ENCODE measurements around the gene QSER1.
"Not testable (repeated sequence)": the region's sequence is repeated elsewhere in the genome, so short reads cannot be mapped to it uniquely, and the experiment has no call there.

Gene QSER1

DNA sequence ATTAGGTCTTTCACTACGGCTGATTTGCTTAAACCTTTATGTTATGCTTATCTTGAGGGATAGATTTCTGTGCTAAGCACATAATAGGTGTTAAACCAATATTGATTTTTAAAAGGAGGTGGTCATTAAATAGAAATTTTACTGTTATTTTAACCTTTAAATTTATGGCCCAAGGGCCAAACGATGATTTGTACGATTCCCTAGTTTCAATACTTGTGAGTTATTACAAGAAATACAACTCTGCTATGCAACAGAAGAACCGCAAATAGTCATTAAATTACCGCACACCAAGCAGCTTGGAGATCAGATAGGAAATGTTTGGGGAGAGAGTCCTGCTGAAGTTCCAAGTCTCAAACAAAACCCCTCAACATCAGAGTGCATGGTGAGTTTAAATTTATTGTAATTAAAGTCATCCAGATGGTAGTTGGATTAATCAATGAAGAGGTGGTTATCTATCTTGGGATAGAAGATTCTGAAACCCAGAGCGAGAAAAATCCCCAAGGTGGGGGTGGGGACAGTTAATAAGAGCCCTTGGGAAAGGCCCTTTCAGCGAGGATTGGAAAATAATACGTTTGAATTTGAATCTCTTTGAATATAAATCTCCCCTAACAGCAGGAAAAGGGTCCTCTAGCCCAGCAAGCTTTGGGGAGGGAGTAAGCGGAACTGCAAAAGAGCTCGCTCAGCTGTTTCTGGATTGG, 805 bp upstream of the QSER1 start:
- DNase-seq, result no peak

DNA sequence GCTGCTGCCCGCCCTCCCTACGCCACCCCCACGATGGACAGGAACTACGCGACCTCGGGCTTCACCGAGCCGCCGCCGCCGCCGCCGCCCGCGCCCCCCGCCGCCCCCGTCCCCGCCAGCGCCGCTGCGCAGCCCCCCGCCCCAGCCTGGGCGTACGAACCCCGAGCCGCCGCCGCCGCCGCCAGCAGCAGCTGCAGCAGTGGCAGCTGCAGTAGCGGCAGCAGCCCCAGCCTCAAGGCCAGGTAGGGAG, 407 bp downstream of the QSER1 start:
- no peak for DNase-seq

DNA sequence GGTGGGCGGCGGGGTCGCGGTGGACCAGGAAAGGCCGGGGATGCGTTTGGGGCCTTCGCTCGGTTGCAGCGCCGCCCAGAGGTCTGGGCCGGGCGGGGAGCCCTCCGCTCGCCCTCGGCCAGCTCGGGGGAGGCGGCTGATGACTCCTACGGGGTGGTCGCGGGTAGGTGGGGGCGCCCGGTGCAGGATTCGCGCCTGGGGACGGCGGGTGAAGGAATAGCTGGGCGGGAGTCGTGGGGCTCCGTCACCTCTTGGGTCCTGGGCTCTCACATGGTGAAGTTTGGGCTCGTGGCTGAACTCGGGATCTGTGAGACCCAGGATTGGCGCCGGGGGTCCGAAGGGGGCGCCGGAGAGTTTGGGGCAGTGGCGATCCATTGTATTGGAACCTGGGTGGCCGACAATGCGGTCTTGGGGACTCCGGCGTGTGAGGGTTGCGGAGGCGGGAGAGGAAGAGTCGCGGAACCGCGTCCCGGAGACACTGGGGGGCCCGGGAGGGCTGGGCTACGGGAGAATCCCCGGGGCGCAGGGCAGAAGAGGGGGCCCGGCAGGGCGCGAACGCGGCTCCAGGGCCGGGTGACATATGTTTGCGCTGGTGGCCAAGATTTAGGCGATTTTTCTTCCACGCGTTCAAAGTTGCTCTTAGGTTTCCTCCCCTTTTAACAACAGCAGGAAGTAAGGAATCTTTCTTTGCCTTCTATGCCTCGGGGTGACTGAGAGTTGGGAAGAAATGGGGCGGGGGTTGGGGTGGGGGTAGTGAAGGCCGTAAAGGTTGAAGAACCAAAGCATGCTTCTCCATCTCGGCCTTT, 935 bp downstream of the QSER1 start:
- DNase-seq, result peak; percentile 38

- DNase-seq, result no peak
Observed at GRCh38 chr11:32894149-32894827, 1.7 kb downstream of the QSER1 start.

- DNase-seq, result no peak
Observed at GRCh38 chr11:32894921-32895320, 2.3 kb downstream of the QSER1 start.

DNA sequence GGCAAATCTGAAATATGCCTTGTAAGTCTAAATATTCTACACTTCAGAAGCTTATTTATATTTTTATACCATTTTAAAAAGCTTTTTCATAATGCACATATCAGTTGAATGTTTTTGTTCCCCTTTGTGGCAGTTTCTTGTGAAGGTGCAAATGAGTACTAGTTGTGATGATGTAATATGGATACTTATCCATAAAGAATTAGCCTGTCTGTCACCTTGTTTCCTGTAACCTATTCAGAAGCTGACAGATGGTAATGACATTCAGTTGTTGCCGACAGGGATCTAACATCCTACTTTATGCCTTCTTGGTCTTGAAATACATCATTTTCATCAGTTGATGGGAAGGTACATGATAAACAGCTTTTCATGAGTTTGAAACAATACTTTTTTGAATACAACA, 2.9 kb downstream of the QSER1 start:
- no peak for DNase-seq

- DNase-seq, result no peak
Observed at GRCh38 chr11:32897103-32897502, 4.5 kb downstream of the QSER1 start.

DNA sequence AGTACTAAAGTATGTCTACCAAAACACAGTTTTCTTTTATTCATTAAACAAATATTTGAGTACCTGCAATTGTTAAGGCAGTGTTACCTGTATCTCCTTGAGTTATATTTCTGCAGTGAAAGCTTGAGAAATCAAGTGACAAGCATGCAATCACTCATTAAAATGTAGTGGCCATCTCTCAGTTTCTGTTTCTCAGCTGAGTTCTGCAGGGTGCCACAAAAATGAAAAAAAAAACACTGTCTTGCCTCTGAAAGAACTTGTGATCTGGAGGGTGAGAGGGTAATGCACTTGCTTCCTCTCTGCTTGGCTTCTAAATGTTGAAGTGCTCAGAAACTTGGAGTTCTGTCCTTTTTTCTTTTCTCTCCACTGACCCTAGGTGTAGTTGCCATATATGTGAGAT, 6.8 kb downstream of the QSER1 start:
- DNase-seq, result no peak

- DNase-seq, result no peak
Observed at GRCh38 chr11:32902089-32902665, 9.6 kb downstream of the QSER1 start.

DNA sequence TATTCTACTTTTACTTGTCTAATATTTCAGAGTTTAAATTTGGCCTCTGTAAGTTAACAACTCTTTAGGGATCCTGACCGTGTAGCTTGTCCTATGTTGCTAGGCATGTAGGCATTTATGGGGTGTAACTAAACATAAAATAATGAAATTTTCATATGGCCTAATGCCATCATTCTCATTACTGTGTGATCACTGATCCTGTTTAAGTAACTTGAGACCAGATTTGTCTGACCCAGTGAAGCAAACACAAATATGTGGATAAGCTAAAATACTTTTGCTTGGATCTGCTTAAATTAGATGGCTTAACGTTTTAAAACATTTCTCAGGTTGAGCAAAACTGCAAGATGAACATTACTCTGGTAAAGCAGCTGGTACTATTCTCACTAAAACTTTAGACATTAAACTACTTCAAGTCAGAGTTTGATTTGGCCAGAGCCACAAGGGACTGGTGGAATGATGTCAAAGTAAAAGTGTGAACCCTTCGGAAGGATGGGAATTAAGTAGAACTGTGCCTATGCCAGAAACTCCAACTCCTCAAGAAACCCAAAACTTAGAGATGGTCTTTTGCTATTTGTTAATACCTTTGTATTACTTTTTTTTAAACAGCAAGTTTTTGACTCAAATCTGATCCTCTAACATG, 12.5 kb downstream of the QSER1 start:
- no peak for DNase-seq

DNA sequence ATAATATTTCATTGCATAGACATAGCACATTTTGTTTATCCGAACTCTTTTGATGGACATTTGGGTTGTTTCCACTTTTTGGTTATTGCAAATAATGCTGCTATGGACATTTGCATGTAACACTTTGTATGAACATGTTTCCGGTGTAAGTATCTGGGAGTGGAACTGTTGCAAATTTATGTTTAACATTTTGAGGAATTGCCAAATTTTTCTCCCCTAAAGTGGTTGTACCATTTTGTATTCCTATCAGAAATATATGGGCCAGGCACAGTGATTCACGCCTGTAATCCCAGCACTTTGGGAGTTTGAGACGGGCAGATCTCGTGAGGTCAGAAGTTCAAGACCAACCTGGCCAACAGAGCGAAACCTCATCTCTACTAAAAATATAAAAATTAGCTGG, 16.0 kb downstream of the QSER1 start:
- DNase-seq, result no peak

DNA sequence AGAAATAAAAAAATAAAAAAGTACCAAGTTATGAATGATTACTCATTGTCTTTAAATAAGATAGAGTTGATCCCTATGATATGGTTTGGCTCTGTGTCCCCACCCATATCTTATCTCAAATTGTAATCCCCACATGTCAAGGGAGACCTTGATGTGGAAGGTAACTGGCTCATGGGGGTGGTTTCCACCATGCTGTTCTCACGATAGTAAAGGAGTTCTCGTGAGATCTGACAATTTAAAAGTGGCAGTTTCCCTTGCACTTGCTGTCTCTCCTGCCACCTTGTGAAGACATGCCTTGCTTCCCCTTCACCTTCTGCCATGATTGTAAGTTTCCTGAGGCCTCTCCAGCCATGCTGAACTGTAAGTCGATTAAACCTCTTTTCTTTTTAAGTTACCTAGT, 18.8 kb downstream of the QSER1 start:
- no peak for DNase-seq

- DNase-seq, result no peak
Observed at GRCh38 chr11:32913445-32913844, 20.8 kb downstream of the QSER1 start.

DNA sequence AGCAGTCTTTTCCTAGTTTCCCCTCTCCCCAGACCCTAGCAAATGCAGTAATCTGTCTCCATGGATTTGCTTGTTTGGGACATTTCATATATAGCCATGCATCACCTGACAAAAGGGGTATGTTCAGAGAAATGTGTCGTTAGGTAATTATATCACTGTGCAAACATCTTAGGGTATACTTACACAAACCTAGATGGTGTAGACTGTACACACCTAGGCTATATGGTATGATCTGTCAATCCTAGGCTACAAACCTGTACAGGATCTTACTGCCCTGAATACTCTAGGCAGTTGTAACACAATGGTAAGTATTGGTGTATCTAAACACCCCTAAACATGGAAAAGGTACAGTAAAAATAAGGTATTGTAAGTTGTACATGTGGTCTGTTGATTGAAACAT, 23.8 kb downstream of the QSER1 start:
- DNase-seq, result no peak

DNA sequence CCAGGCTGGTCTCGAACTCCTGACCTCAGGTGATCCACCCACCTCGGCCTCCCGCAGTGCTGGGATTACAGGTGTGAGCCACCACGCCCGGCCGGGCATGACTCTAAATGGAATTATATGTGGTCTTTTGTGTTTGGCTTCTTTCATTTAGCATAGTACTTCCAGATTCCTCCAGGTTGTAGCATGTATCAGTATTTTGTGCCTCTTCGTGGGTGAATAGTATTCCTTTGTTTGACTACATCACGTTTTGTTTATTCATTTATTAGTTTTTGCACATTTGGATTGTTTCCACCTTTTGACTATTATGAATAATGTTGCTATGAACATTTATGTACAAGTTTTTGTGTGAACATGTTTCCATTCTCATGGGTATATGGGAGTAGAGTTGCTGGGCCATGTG, 24.4 kb downstream of the QSER1 start:
- DNase-seq, result no peak

GRCh38 chr11:32918427-32918826, 25.8 kb downstream of the QSER1 start:
- no peak for DNase-seq

DNA sequence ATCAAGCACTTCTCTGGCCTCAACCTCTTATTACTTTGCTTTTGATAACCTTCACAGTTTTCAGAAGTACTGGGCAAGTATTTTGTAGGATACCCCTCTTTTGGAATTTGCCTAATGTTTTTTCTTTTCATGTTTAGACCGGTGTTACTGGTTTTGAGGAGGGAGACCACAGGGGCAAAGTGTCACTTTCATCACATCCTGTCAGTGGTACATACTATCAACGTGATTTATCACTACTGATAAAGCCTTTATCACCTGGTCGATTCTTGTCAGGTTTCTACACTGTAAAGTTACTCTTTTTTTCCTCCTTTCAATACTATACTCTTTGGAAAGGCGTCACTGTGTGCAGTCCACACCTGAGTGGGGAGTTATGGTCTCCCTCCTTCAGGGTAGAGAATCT, 26.7 kb downstream of the QSER1 start:
- DNase-seq, result no peak

DNA sequence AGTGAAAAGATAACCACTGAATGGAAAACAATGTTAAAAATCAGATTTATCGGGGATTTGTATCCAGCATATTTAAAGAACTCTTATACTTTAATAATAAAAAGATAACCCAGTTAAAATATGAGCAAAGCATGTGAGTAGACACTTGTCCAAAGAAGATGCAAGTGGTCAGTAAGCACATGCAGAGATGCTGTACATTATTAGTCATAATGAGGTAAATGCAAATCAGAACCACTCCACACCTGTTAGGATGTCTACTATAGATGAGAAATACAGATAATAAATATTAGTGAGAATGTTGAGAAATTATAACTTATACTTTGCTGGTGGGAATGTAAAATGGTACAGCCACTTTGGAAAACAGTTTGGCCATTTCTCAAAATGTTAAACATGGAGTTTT, 28.0 kb downstream of the QSER1 start:
- DNase-seq, result no peak

- DNase-seq, result no peak
Observed at GRCh38 chr11:32921204-32921603, 28.6 kb downstream of the QSER1 start.

DNA sequence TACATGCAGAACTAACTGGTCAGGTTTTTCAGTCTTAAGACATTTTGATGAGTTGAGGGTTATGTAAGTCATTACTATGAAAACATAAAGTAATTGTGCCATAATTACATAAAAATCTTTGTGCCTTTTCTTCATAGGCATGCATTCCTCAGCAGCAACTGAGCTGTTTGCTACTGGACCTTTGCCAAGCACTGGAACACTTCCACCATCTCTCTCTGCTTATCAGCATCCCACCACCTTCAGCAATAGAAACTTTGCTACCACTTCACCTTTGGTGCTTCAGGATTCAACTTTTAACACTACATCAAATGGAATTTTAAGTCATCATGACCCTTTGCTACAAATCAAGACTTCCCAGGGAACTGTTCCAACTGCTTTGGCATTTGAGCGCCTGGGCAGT, 39.0 kb downstream of the QSER1 start:
- DNase-seq, result no peak

GRCh38 chr11:32932196-32932595, 39.6 kb downstream of the QSER1 start:
- no peak for DNase-seq

GRCh38 chr11:32935462-32936029, 42.9 kb downstream of the QSER1 start:
- DNase-seq, result no peak

DNA sequence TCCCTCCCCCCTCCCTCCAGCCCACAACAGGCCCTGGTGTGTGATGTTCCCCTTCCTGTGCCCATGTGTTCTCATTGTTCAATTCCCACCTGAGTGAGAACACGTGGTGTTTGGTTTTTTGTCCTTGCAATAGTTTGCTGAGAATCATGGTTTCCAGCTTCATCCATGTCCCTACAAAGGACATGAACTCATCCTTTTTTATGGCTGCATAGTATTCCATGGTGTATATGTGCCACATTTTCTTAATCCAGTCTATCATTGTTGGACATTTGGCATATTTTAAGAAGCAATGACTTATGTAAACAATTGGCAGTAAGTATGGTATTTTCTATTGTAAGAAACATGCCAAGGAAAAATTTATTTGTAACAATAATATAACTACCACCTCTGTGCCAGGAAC, 43.6 kb downstream of the QSER1 start:
- DNase-seq, result not testable (repeated sequence)

Measured in stimulated activated CD4-positive, alpha-beta T cell treated with anti-CD3 and anti-CD28 coated beads, Interleukin-12 subunit alpha, Interleukin-12 subunit beta, amount 100 ng/mL, for 4 hours (primary cell).